EL (cell line): ENCODE results near the gene TTC28.

Source experiments
- DNase-seq: peaks from one replicate; pipeline ENCODE4 v3.0.0-alpha.2; 2016

The TTC28 gene

DNA sequence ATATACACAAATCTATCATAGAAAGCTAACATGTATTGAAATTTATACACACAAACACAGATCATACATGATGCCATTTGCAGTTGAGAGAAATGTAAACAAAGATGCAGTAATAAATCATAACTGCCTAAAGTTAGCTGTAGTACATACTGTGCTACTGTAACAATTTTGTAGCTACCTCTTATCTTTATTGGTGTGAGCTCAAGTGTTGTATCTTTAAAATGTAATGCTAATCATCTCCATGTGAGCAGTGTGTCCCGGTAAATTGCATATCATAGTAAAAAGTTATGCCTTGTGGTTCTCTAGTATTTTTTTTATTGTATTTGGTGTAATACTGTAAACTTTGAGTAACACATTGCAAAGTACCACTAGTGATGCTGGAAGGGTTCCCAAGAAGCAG, 743.7 kb downstream of the TTC28 start:
- DNase-seq = no peak

GRCh38 chr22:27934069-27934468, 745.6 kb downstream of the TTC28 start:
- no peak for DNase-seq

GRCh38 chr22:27933186-27933983, 746.3 kb downstream of the TTC28 start:
- DNase-seq = no peak

GRCh38 chr22:27930331-27931060, 749.1 kb downstream of the TTC28 start:
- no peak for DNase-seq
